Pancreas (tissue), 10 donors: ENCODE data around the gene TRIM66. TPM values are rescaled to one million over a fixed set of nuclear protein-coding genes. Genes with fewer than 3 reads are reported as not detected.

Source experiments
- ATAC-seq, 4 donors: fragments of 200-7000 bp; cut with Tn5 transposase; one replicate each; pipeline versions ENCODE4 v1.8.0 to v1.9.1; 2020; ENCODE audit warnings: mild to moderate bottlenecking in 4 of 4, moderate library complexity in 4 of 4
- DNase-seq, 6 donors: peaks; one replicate each; pipeline ENCODE4 v3.0.0-alpha.2; 2020
- FAIRE-seq: peaks from 2 replicates; lab custom pipeline; 2012; peaks lifted over from hg19 to GRCh38; lab: Jason Lieb, UNC
- H3K27ac ChIP-seq, 4 donors: fragments of 200-600 bp; sonication (generic); 1 replicate in 3 of 4; 2 replicates in 1 of 4; pipeline versions ENCODE4 v1.5.0 to v1.8.0; 2020
- H3K27me3 ChIP-seq, 4 donors: fragments of 200-600 bp; one replicate each; pipeline ENCODE4 v1.8.0; 2021
- H3K36me3 ChIP-seq, 3 donors: fragments of 200-600 bp; sonication (generic) in 1 of 3; one replicate each; pipeline versions ENCODE4 v1.5.0 to v1.8.0; 2020 to 2021
- H3K4me1 ChIP-seq, 3 donors: fragments of 200-600 bp; one replicate each; pipeline ENCODE4 v1.8.0; 2021
- H3K4me3 ChIP-seq, 4 donors: fragments of 200-600 bp; sonication (generic) in 2 of 4; one replicate each; pipeline versions ENCODE4 v1.5.0 to v1.8.0; 2020 to 2021
- H3K9me3 ChIP-seq, 4 donors: fragments of 200-600 bp; one replicate each; pipeline ENCODE4 v1.8.0; 2021
- WGBS, 2 donors: extraction: QIAGEN DNeasy Blood & Tissue Kit; methylation state at CpG; one replicate each; pipeline ENCODE4 v1.1.7; 2013; 5-methylcytosine and 5-hydroxymethylcytosine counted together
- intact Hi-C, 3 donors: fragments of 100-400 bp; cut with DNase I; formaldehyde crosslinking; loops; one replicate each; pipeline versions ENCODE4 v1.11.1 to v1.14.2; 2022
- polyA plus RNA-seq, 2 donors: library from polyadenylated mRNA; stranded (reverse); fragments of 200-250 nt; gene quantifications; one replicate each; pipeline ENCODE4 v1.2.3, GENCODE V29; 2013
- total RNA-seq, 6 donors: library from RNA; stranded (reverse); fragmentation: NEBNext Ultra II Directional in 4 of 6; extraction: Animal tissue kit (Norgen Biotek cat#: 25700) in 4 of 6; gene quantifications; one replicate each; pipeline versions ENCODE4 v1.2.1 to v1.2.4, GENCODE V29; 2021 to 2023
- TF ChIP-seq, protein P1 (sequence below), 4 donors: fragments of 200-600 bp; sonication (generic) in 3 of 4; IDR thresholded peaks; one replicate each; pipeline versions ENCODE4 v1.5.0 to v1.8.0; 2021; ENCODE audit warnings: antibody characterized with exemption in 4 of 4
- donor health status: healthy with polysubstance abuse.
- donor health status: DM: no; HTN: no; CAD: no; lungs with moderate emphysema.
- donor health status: DM: no; HTN: no; CAD: no.
- donor health status: control.
- donor health status: control.
- donor health status: Bipolar disorder and iron deficiency.
- donor health status: DM: yes; HTN: yes; CAD: no.
- donor health status: DM: no; HTN: no; CAD: no.
- donor health status: DM: no; HTN: no; CAD: no.
- donor health status: DM: yes; HTN: yes; CAD: no.

The TRIM66 gene
- total and polyA plus RNA-seq, 8 donors: 4.1 to 13.1 (median 9.8) TPM

DNA sequence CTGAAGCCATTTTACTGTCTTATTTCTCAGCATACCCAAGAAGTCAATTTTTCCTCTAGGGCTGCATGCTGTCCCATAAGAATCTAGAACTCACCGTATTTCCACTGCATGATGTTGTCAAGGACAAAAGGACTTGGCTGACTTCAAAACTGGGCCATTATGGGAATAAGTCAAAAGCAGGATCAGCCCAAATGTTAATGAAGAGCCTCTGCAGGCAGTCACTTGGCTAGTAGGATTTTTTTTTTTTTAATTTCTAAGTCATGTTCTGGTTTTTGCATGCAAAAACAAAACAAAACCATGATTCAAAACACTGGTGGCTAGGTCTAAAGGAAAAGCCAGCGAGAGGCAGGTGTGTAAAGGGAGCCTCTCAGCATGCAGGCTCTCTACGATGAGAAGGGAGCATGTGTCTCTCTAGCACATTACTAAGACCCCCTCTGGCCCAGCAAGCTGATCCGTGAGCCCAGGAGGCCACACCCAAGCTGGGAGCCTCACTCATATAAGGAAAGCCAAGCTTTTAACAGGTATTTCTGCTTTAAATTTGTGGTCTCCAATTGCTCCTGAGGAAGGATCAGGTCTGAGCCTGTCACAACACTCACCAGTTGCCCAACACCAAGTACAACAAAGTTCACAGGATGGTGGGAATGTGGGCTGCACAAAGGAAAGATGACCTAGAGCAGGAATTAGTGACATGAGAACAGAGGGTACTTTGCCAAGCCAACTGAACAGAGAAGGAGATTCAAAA lies 67.0 kb downstream of the TRIM66 start:
- FAIRE-seq: no peak
- Histone ChIP-seq H3K4me3 (no peak overlapping the region), H3K9me3 (no peaks in the 10 kb centered on the region), H3K27ac (no peak overlapping the region), H3K36me3 (peaks cover 0 to 11% (median 0%) of the 10 kb centered on the region in 3 donors), H3K4me1 (no peaks in the 10 kb centered on the region), H3K27me3 (no peaks in the 10 kb centered on the region)
- TF ChIP-seq, protein P1, sequence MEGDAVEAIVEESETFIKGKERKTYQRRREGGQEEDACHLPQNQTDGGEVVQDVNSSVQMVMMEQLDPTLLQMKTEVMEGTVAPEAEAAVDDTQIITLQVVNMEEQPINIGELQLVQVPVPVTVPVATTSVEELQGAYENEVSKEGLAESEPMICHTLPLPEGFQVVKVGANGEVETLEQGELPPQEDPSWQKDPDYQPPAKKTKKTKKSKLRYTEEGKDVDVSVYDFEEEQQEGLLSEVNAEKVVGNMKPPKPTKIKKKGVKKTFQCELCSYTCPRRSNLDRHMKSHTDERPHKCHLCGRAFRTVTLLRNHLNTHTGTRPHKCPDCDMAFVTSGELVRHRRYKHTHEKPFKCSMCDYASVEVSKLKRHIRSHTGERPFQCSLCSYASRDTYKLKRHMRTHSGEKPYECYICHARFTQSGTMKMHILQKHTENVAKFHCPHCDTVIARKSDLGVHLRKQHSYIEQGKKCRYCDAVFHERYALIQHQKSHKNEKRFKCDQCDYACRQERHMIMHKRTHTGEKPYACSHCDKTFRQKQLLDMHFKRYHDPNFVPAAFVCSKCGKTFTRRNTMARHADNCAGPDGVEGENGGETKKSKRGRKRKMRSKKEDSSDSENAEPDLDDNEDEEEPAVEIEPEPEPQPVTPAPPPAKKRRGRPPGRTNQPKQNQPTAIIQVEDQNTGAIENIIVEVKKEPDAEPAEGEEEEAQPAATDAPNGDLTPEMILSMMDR (IDR thresholded peaks at IDR 0.05): no peak
- intact Hi-C loops: no loop called here
- no peak for DNase-seq
- WGBS, 2 donors: 94 to 99% methylated on average over 4 of the region's 4 CpGs
- no peak for ATAC-seq

DNA sequence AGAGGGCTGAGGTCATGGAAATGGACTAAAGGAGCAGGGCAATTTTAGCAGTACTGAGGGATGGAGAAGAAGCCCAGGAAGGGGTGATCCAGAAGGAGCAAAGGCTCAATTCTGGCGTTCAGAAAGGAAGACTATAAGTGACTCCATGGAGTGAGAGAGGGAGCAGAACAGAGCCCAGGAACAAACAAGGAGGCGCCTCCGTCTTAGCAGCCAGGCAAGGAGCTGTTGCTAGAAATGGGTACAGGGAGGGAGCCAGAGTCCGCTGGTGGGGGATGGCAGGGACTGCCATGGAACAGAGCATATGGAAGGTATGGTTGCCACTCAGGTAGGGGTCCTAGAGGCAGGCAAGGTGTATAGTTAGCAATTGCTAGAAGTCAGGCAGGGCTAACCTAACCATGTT lies 68.0 kb downstream of the TRIM66 start:
- Histone ChIP-seq H3K27ac (no peak overlapping the region), H3K4me1 (no peaks in the 10 kb centered on the region), H3K36me3 (peaks cover 0 to 11% (median 0%) of the 10 kb centered on the region in 3 donors), H3K27me3 (no peaks in the 10 kb centered on the region), H3K9me3 (no peaks in the 10 kb centered on the region), H3K4me3 (no peak overlapping the region)
- TF ChIP-seq, protein P1 (IDR thresholded peaks at IDR 0.05): no peak
- DNase-seq: no peak
- ATAC-seq: no peak
- WGBS, 2 donors: 91 to 94% methylated on average over 4 of the region's 4 CpGs
- intact Hi-C loops: no loop called here
- no peak for FAIRE-seq

DNA sequence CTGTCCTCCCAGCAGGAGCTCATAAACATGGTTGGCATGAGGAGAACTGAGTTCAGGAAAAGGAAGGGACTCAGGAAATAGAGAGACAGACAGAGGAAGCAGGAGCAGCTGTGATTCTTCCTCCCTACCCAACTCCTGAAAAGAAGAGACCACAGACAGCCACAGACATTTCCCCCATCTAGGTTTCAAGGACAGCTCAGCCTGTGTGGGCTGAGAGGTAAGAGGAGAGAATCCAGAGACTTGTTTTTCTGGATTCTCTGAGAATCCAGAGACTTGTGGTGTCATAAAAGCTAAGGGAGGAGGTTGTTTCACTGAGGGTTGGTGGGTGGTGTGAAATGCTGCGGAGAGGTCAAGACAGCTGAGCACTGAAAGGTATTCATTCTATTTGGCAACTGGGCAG lies 69.4 kb downstream of the TRIM66 start:
- no peak overlapping the region for H3K27ac ChIP-seq
- 96 to 97% methylated on average over 1 of the region's 1 CpG for WGBS, 2 donors
- H3K4me1 ChIP-seq: no peaks in the 10 kb centered on the region
- TF ChIP-seq, protein P1 (IDR thresholded peaks at IDR 0.05): no peak
- DNase-seq (no peak), ATAC-seq (no peak), FAIRE-seq (no peak)
- intact Hi-C loops: no loop called here
- no peak overlapping the region for H3K4me3 ChIP-seq
- no peaks in the 10 kb centered on the region for H3K9me3 ChIP-seq
- peaks cover 0 to 11% (median 0%) of the 10 kb centered on the region in 3 donors for H3K36me3 ChIP-seq
- H3K27me3 ChIP-seq: no peaks in the 10 kb centered on the region

DNA sequence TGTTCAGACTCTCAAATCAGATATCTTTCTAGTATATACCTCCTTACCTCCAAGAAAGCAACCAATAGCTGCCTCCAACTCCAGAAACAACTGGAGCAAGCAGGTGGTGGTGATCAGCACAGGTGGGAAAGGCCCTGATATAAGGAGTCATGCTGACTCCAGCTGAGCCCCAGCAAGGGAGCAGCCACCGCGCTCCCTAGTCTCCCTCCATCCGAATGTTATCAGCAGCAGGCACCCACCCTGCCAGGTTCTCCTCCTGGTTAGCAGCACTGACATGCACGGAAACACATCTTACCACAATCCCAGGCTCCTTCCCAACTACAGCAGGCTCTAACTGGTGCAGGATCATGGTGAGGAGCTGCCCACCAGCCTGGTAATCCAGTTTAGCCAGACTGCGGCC lies 69.9 kb downstream of the TRIM66 start:
- no peak overlapping the region for H3K27ac ChIP-seq
- TF ChIP-seq, protein P1 (IDR thresholded peaks at IDR 0.05): no peak
- ATAC-seq (no peak), FAIRE-seq (no peak), DNase-seq (no peak)
- no peaks in the 10 kb centered on the region for H3K9me3 ChIP-seq
- H3K4me3 ChIP-seq: no peak overlapping the region
- no peaks in the 10 kb centered on the region for H3K27me3 ChIP-seq
- intact Hi-C loops: no loop called here
- 88 to 89% methylated on average over 5 of the region's 5 CpGs for WGBS, 2 donors
- peaks cover 0 to 6% (median 0%) of the 10 kb centered on the region in 3 donors for H3K36me3 ChIP-seq
- H3K4me1 ChIP-seq: no peaks in the 10 kb centered on the region

DNA sequence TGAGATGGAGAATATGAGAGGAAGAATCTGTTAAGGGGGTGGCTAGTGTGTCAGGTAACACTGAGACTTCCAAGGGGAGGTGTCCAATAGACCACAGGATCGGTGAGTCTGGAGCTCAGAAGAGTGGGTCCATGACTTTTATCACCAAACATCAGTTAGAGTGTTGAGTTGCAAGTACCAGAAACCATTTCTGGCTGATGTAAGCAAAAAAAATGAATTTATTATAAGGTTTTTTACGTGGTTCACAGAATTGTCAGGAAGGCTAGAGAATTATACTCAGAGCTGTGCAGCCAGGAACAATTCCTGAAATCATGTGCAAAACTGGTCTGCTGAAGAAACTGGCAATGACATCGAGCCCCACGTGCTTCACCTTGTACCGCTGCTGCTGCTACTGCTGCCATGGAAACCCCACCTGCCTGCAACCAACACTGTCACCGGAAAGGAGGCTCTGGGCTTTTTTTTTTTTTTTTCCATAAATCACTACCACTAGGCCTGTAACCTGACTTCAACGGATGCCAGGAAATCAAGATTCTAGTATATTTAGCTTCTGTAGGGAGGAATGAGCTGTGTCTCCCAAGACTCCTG lies 71.8 kb downstream of the TRIM66 start:
- WGBS, 2 donors: 57 to 60% methylated on average over 7 of the region's 7 CpGs
- TF ChIP-seq, protein P1 (IDR thresholded peaks at IDR 0.05): no peak
- Histone ChIP-seq H3K27ac (no peak overlapping the region), H3K4me3 (no peak overlapping the region), H3K4me1 (no peaks in the 10 kb centered on the region), H3K9me3 (no peaks in the 10 kb centered on the region), H3K36me3 (no peaks in the 10 kb centered on the region), H3K27me3 (no peaks in the 10 kb centered on the region)
- intact Hi-C loops: no loop called here
- FAIRE-seq (no peak), ATAC-seq (peak in 3 of 4 donors; percentile 26 to 80 (median 67)), DNase-seq (no peak)
